GM12801 (cell line): ENCODE data around the gene IRX2.

ENCODE experiments used
- CTCF ChIP-seq: IDR thresholded peaks from one replicate; pipeline ENCODE4 v1.5.1; 2011; ENCODE audit warnings: control low read depth; ENCODE audit not compliant: insufficient read length; ENCODE audit errors: extremely low read depth

IRX2 gene

DNA sequence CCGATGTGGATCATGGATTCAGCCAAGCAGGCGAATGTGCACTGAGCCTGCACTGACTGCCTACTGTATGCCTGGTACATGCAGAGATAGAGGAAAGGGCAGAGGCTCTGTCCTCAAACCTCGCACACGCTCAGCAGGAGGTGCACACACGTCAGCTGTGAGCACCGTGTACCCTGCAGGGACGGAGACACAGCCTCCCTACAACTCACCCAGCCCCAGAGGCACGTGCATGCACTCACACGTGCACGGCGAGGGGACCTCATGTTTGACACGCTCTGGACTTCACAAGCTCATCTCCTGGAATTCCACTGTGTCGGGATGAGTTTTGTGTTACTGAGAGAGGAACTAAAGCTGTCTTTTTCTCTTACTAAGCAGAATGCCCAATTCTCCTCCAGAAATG lies 48.4 kb downstream of the IRX2 start:
- TF ChIP-seq CTCF = no peak

GRCh38 chr5:2702096-2702879 lies 49.2 kb downstream of the IRX2 start:
- no peak for TF ChIP-seq CTCF

DNA sequence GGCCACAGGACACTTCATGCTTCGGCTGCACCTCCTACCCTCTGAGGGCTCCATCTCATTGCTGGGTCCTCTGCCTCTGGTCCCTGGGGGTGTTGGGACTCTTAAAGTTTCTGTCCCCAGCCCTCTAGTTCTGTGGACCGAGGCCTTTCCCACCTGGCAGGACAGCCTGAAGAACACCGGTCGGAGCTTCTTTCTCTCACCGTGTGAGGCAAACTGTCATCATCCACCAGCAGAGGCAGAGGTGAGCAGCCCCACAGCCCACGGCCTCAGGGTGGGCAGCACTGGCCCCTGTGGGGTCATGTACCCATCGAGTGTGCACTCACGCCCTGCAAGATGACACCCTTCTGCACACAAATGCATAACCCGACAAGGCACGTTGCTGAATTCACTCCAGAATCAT lies 49.9 kb downstream of the IRX2 start:
- no peak for TF ChIP-seq CTCF

GRCh38 chr5:2700876-2701275 lies 50.6 kb downstream of the IRX2 start:
- no peak for TF ChIP-seq CTCF

DNA sequence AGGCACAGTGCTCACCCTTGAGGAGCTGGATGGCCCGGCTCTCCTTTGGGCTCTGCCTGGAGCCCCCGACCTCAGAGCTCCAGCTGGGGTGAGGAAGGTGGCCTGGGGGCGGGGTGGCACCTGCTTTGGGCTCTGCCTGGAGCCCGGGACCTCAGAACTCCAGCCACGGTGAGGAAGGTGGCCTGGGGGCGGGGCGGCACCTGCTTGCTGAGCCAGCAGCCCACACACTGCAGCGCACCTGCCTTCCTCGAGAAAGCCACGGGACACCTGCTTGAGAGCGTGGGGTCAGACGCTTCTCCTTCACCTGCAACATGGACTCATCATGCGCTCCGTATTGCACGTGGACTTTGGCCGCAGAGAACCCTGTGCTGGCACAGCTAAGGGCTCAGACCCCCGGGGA lies 51.8 kb downstream of the IRX2 start:
- no peak for TF ChIP-seq CTCF

- TF ChIP-seq CTCF = no peak
Measured at GRCh38 chr5:2699231-2699630, 52.2 kb downstream of the IRX2 start.

DNA sequence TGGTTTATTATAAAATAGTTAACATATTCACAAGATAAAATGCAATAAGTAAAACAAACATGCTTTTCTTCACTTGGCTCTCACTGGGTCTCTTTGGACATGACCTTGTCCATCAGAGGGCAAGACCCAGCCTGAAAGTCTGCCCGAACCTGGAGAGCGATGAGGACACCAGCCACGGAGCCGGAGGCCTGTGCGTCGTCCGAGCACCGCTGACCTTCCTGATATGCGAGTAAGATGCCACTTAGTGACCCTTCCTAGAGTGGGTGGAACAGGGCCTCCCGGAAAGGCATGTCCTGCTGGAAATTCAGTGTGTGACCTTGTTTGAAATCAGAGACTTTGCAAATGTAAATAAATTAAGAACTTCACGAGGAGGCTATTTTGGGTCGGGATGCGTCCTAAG lies 52.9 kb downstream of the IRX2 start:
- TF ChIP-seq CTCF = no peak
